Vagina (tissue), 2 donors: ENCODE data around the gene LARP7.

Experiments used
- POLR2A ChIP-seq, 2 donors: fragments of 450-650 bp; IDR thresholded peaks; one replicate each; pipeline ENCODE4 v1.6.1; 2017; ENCODE audit warnings: antibody characterized with exemption in 2 of 2, mild to moderate bottlenecking in 2 of 2, moderate library complexity in 2 of 2
- POLR2AphosphoS5 ChIP-seq, 2 donors: sonication (generic); formaldehyde crosslinking; IDR thresholded peaks; one replicate each; pipeline ENCODE4 v1.9.0; 2017; ENCODE audit warnings: antibody characterized with exemption in 2 of 2, mild to moderate bottlenecking in 2 of 2, low read depth in 1 of 2; ENCODE audit not compliant: insufficient read depth in 1 of 2
- TF ChIP-seq, protein P1 (sequence below), 3 experiments: fragments of 450-650 bp in 2 of 3; fragments of 200-600 bp in 1 of 3; sonication (generic) in 1 of 3; IDR thresholded peaks; one replicate each; pipeline ENCODE4 v1.5.1; 2017 to 2019; ENCODE audit warnings: antibody characterized with exemption in 3 of 3, mild to moderate bottlenecking in 2 of 3, moderate library complexity in 2 of 3

DNA sequence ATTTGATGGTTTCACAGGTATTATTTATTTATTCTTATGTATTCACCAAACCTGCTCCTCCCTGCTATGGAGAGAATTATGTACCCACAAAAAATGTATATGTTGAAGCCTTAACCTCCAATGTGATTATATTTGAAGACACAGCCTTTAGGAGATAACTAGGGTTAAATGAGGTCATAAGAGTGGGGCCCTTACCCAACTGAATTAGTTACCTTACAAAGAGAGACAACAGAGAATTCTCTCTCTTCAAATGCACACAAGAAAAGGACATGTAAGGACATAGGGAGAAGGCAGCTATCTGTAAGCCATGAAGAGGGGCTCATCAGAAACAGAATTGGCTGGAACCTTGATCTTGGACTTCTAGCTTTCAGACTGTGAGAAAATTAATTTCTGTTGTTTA is 44.2 kb upstream of the LARP7 start:
- TF ChIP-seq, protein P1, sequence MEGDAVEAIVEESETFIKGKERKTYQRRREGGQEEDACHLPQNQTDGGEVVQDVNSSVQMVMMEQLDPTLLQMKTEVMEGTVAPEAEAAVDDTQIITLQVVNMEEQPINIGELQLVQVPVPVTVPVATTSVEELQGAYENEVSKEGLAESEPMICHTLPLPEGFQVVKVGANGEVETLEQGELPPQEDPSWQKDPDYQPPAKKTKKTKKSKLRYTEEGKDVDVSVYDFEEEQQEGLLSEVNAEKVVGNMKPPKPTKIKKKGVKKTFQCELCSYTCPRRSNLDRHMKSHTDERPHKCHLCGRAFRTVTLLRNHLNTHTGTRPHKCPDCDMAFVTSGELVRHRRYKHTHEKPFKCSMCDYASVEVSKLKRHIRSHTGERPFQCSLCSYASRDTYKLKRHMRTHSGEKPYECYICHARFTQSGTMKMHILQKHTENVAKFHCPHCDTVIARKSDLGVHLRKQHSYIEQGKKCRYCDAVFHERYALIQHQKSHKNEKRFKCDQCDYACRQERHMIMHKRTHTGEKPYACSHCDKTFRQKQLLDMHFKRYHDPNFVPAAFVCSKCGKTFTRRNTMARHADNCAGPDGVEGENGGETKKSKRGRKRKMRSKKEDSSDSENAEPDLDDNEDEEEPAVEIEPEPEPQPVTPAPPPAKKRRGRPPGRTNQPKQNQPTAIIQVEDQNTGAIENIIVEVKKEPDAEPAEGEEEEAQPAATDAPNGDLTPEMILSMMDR (IDR thresholded peaks at IDR 0.05): no peak
- TF ChIP-seq POLR2A (IDR thresholded peaks at IDR 0.05): no peak
- no peak for TF ChIP-seq POLR2AphosphoS5 (IDR thresholded peaks at IDR 0.05; ENCODE audit: insufficient read depth in 1 of 2, low read depth in 1 of 2)
